ENCODE data around the gene SDK1. TPM values are rescaled to one million over a fixed set of nuclear protein-coding genes. Genes with fewer than 3 reads are reported as not detected.

Gene SDK1
- total and polyA plus RNA-seq, 10 of the 15 experiments (the other 5 are each of a cell fraction or from before 2014, with no cell fraction given), result 0.14 to 0.33 TPM; not detected in 8

GRCh38 chr7:3893151-3893788, 592.2 kb downstream of the SDK1 start (continued):
- TF ChIP-seq, protein P1, sequence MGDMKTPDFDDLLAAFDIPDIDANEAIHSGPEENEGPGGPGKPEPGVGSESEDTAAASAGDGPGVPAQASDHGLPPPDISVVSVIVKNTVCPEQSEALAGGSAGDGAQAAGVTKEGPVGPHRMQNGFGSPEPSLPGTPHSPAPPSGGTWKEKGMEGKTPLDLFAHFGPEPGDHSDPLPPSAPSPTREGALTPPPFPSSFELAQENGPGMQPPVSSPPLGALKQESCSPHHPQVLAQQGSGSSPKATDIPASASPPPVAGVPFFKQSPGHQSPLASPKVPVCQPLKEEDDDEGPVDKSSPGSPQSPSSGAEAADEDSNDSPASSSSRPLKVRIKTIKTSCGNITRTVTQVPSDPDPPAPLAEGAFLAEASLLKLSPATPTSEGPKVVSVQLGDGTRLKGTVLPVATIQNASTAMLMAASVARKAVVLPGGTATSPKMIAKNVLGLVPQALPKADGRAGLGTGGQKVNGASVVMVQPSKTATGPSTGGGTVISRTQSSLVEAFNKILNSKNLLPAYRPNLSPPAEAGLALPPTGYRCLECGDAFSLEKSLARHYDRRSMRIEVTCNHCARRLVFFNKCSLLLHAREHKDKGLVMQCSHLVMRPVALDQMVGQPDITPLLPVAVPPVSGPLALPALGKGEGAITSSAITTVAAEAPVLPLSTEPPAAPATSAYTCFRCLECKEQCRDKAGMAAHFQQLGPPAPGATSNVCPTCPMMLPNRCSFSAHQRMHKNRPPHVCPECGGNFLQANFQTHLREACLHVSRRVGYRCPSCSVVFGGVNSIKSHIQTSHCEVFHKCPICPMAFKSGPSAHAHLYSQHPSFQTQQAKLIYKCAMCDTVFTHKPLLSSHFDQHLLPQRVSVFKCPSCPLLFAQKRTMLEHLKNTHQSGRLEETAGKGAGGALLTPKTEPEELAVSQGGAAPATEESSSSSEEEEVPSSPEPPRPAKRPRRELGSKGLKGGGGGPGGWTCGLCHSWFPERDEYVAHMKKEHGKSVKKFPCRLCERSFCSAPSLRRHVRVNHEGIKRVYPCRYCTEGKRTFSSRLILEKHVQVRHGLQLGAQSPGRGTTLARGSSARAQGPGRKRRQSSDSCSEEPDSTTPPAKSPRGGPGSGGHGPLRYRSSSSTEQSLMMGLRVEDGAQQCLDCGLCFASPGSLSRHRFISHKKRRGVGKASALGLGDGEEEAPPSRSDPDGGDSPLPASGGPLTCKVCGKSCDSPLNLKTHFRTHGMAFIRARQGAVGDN (IDR thresholded peaks at IDR 0.05), result no peak
- TF ChIP-seq ESRRA (IDR thresholded peaks at IDR 0.05; ENCODE audit: low read length) (no peak), WRNIP1 (IDR thresholded peaks at IDR 0.05; ENCODE audit: borderline replicate concordance, low read depth, low read length) (no peak), MYB (IDR thresholded peaks at IDR 0.05; ENCODE audit: borderline replicate concordance, low read depth, low read length) (no peak), CREB1 (IDR thresholded peaks at IDR 0.05; ENCODE audit: low read depth) (no peak), KLF5 (IDR thresholded peaks at IDR 0.05; ENCODE audit: partially characterized antibody) (no peak), ELK1 (IDR thresholded peaks at IDR 0.05; ENCODE audit: low read depth, low read length) (no peak)

Data from GM12878 (cell line).